ENCODE data around the gene LRRFIP1. TPM values are rescaled to one million over a fixed set of nuclear protein-coding genes. Genes with fewer than 3 reads are reported as not detected.

Gene LRRFIP1
- polyA plus RNA-seq, 1 donor from 2014 or later: 96.3 TPM

DNA sequence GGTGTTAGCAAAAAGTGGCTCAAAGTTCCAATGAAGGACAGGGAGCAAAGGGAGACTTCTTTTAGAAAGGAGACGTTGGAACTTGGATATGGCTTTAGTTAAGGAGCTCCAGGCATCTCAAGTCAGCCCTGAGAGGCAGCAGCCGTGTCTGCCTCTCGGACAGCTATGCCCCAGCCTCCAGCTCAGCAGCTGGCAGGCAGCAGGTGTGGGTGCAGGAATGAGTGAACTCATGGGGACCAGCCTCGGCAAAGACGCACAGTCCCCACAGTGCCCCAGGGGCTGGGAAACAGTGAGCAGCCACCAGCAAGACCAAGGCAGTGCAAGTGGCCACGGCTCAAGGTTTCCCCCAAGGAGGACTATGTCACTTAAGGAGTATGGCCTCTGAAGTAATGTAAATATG is 1.6 kb upstream of the LRRFIP1 start:
- no peaks in the 10 kb centered on the region for H3K9me2 ChIP-seq (ENCODE audit: insufficient read depth, low read length)
- H3K27ac ChIP-seq (ENCODE audit: low read length): no peak overlapping the region
- H3K36me3 ChIP-seq (ENCODE audit: insufficient read depth, low read length): no peaks in the 10 kb centered on the region
- H3K9ac ChIP-seq (ENCODE audit: low read length): no peak overlapping the region
- H3K27me3 ChIP-seq (ENCODE audit: insufficient read depth, low read depth, low read length): peaks cover 4% of the 10 kb centered on the region
- H3K9me3 ChIP-seq (ENCODE audit: low read length): no peaks in the 10 kb centered on the region
- no peak overlapping the region for H2AFZ ChIP-seq (ENCODE audit: low read depth, low read length)
- no peaks in the 10 kb centered on the region for H3F3A ChIP-seq (ENCODE audit: insufficient read depth, low read length, poor library complexity, severe bottlenecking)
- no peak overlapping the region for H3K4me3 ChIP-seq (ENCODE audit: low read length)
- no peak overlapping the region for H3K4me2 ChIP-seq (ENCODE audit: low read length)
- H4K20me1 ChIP-seq (ENCODE audit: insufficient read depth): no peaks in the 10 kb centered on the region
- TF ChIP-seq, protein P1, sequence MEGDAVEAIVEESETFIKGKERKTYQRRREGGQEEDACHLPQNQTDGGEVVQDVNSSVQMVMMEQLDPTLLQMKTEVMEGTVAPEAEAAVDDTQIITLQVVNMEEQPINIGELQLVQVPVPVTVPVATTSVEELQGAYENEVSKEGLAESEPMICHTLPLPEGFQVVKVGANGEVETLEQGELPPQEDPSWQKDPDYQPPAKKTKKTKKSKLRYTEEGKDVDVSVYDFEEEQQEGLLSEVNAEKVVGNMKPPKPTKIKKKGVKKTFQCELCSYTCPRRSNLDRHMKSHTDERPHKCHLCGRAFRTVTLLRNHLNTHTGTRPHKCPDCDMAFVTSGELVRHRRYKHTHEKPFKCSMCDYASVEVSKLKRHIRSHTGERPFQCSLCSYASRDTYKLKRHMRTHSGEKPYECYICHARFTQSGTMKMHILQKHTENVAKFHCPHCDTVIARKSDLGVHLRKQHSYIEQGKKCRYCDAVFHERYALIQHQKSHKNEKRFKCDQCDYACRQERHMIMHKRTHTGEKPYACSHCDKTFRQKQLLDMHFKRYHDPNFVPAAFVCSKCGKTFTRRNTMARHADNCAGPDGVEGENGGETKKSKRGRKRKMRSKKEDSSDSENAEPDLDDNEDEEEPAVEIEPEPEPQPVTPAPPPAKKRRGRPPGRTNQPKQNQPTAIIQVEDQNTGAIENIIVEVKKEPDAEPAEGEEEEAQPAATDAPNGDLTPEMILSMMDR (IDR thresholded peaks at IDR 0.05; ENCODE audit: poor library complexity, severe bottlenecking): no peak
- no peak for TF ChIP-seq EZH2 (IDR thresholded peaks at IDR 0.05; ENCODE audit: borderline replicate concordance, insufficient read depth, low read length, poor library complexity, severe bottlenecking)
- TF ChIP-seq RAD21 (conservative IDR thresholded peaks at IDR 0.05): no peak
- no peak for TF ChIP-seq MXI1 (conservative IDR thresholded peaks at IDR 0.05; ENCODE audit: poor library complexity, severe bottlenecking)
- no peak for TF ChIP-seq EP300 (conservative IDR thresholded peaks at IDR 0.05; ENCODE audit: poor library complexity, severe bottlenecking)
- no peak for TF ChIP-seq POLR2AphosphoS5 (IDR thresholded peaks at IDR 0.05)
- TF ChIP-seq, protein P2, sequence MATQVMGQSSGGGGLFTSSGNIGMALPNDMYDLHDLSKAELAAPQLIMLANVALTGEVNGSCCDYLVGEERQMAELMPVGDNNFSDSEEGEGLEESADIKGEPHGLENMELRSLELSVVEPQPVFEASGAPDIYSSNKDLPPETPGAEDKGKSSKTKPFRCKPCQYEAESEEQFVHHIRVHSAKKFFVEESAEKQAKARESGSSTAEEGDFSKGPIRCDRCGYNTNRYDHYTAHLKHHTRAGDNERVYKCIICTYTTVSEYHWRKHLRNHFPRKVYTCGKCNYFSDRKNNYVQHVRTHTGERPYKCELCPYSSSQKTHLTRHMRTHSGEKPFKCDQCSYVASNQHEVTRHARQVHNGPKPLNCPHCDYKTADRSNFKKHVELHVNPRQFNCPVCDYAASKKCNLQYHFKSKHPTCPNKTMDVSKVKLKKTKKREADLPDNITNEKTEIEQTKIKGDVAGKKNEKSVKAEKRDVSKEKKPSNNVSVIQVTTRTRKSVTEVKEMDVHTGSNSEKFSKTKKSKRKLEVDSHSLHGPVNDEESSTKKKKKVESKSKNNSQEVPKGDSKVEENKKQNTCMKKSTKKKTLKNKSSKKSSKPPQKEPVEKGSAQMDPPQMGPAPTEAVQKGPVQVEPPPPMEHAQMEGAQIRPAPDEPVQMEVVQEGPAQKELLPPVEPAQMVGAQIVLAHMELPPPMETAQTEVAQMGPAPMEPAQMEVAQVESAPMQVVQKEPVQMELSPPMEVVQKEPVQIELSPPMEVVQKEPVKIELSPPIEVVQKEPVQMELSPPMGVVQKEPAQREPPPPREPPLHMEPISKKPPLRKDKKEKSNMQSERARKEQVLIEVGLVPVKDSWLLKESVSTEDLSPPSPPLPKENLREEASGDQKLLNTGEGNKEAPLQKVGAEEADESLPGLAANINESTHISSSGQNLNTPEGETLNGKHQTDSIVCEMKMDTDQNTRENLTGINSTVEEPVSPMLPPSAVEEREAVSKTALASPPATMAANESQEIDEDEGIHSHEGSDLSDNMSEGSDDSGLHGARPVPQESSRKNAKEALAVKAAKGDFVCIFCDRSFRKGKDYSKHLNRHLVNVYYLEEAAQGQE (IDR thresholded peaks at IDR 0.05; ENCODE audit: borderline replicate concordance): no peak
- no peak for TF ChIP-seq TAF1 (IDR thresholded peaks at IDR 0.05; ENCODE audit: low read depth)
- TF ChIP-seq SMC3 (conservative IDR thresholded peaks at IDR 0.05; ENCODE audit: poor library complexity): no peak
- peaks cover 21% of the 10 kb centered on the region for H3K79me2 ChIP-seq (replicated peaks; ENCODE audit: insufficient read depth, low read length)

DNA sequence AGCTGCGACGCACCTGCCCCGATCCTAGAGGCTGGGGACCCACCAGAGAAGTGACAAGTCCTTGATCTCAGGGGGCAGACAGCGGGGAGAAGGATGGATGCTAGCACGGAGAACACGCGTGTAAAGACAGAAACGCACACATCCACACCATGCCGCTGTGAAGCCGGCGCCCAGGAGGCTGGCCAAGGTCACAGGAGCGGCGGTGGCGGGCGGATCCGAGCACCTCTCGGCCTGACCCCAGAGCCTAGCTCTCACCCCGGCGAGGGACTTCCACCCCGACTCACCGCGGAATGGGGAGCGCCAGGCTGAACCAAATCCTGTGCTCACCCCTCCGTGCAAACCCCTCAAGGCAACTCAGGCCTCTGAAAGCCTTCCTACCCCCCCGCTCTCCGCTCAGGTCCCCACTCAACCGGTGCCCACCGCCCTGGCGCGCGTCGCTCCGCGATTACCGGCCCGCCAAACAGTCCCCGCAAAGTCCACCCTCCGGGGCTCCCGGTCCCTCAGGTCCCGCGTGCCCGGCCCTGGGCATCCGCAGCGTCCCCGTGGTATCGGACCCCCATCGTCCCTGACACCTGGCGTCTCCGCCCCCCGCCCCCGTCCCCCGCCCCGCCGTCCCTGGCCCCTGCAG is 460 bp upstream of the LRRFIP1 start:
- peaks cover 4% of the 10 kb centered on the region for H3K27me3 ChIP-seq (ENCODE audit: insufficient read depth, low read depth, low read length)
- no peaks in the 10 kb centered on the region for H3K36me3 ChIP-seq (ENCODE audit: insufficient read depth, low read length)
- TF ChIP-seq, protein P2 (IDR thresholded peaks at IDR 0.05; ENCODE audit: borderline replicate concordance): no peak
- peak; percentile 22 for TF ChIP-seq TAF1 (IDR thresholded peaks at IDR 0.05; ENCODE audit: low read depth)
- H3K4me2 ChIP-seq (ENCODE audit: low read length): peak overlapping the region; percentile 19
- no peaks in the 10 kb centered on the region for H3K9me3 ChIP-seq (ENCODE audit: low read length)
- H3K9ac ChIP-seq (ENCODE audit: low read length): peak overlapping the region; percentile 81
- H2AFZ ChIP-seq (ENCODE audit: low read depth, low read length): peak overlapping the region; percentile 69
- H3K9me2 ChIP-seq (ENCODE audit: insufficient read depth, low read length): no peaks in the 10 kb centered on the region
- no peak overlapping the region for H3K27ac ChIP-seq (ENCODE audit: low read length)
- peak overlapping the region; percentile 72 for H3K4me3 ChIP-seq (ENCODE audit: low read length)
- peaks cover 21% of the 10 kb centered on the region for H3K79me2 ChIP-seq (replicated peaks; ENCODE audit: insufficient read depth, low read length)
- no peaks in the 10 kb centered on the region for H3F3A ChIP-seq (ENCODE audit: insufficient read depth, low read length, poor library complexity, severe bottlenecking)
- no peaks in the 10 kb centered on the region for H4K20me1 ChIP-seq (ENCODE audit: insufficient read depth)
